Mammary epithelial cell (primary cell): ENCODE results near the gene BRINP1.

ENCODE experiments used
- CTCF ChIP-seq, 2 donors: IDR thresholded peaks in 1 of 2; conservative IDR thresholded peaks in 1 of 2; 2 replicates each; pipeline ENCODE4 v1.5.1; 2011 to 2012; ENCODE audit warnings: inconsistent platforms in 2 of 2, low read length in 2 of 2, mild to moderate bottlenecking in 2 of 2, control low read depth in 1 of 2, low read depth in 1 of 2; ENCODE audit not compliant: insufficient read depth in 1 of 2; ENCODE audit errors: extremely low read depth in 1 of 2
- EZH2 ChIP-seq: IDR thresholded peaks from 2 replicates; pipeline ENCODE4 v1.6.1; 2012; ENCODE audit warnings: low read length, inconsistent platforms, borderline replicate concordance

DNA sequence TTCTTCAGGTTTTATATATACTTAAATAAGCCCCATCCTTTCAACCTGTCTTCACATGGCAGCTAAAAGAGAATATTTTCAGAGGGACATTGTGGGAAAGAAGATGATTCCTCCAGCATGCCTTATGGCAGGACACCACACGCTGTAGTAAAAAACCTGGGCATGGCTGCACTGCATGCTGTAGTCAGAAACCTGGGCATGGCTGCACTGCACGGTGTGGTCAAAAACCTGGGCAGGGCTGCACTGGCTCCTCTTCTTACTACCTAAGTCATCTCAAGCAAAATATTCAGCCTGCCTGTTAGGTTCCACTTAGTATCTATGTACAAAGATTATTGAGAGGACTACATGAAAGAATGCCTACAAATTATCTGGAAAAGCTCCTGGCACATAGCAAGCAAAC, 153.6 kb downstream of the BRINP1 start:
- TF ChIP-seq CTCF (conservative IDR thresholded peaks at IDR 0.05 in 1 of 2, IDR thresholded peaks at IDR 0.05 in 1 of 2; ENCODE audit: extremely low read depth in 1 of 2, insufficient read depth in 1 of 2, low read depth in 1 of 2, low read length in 2 of 2): no peak
- TF ChIP-seq EZH2: no peak
